H1 (cell line): ENCODE measurements around the gene UMOD. TPM values are rescaled to one million over a fixed set of nuclear protein-coding genes. Genes with fewer than 3 reads are reported as not detected.

Experiments used
- CTCF ChIA-PET: fragments of 300-600 bp; sonication (Branson Sonifier 250); formaldehyde crosslinking; loops from one replicate; lab custom pipeline; 2021; ENCODE audit not compliant: partially characterized antibody; lab: Charles Lee
- POLR2A ChIA-PET: fragments of 300-600 bp; sonication (Branson Sonifier 250); formaldehyde crosslinking; loops from one replicate; lab custom pipeline; 2021; ENCODE audit warnings: inconsistent platforms; ENCODE audit not compliant: partially characterized antibody; lab: Charles Lee
- DNase-seq, 2 experiments: peaks; one replicate each; pipeline versions ENCODE4 v3.0.0 to v3.0.0-alpha.2; 2010 to 2022; ENCODE audit warnings: low spot score in 2 of 2, low read depth in 1 of 2, mixed read lengths in 1 of 2
- FAIRE-seq: peaks from 2 replicates; lab custom pipeline; 2011; peaks lifted over from hg19 to GRCh38; lab: Jason Lieb, UNC
- H2AFZ ChIP-seq: 2 replicates; pipeline ENCODE4 v1.8.1; 2012; ENCODE audit warnings: low read length, inconsistent platforms
- H2AK5ac ChIP-seq: 2 replicates; pipeline ENCODE4 v1.6.1; 2013; ENCODE audit warnings: low read depth, low read length
- H2BK120ac ChIP-seq: replicated peaks from 2 replicates; pipeline ENCODE3; 2013; ENCODE audit warnings: low read depth, low read length, inconsistent platforms
- H2BK12ac ChIP-seq: 2 replicates; pipeline ENCODE4 v1.6.1; 2013; ENCODE audit warnings: low read depth, low read length
- H2BK15ac ChIP-seq: 2 replicates; pipeline ENCODE4 v1.6.1; 2013; ENCODE audit warnings: low read length
- H2BK20ac ChIP-seq: 2 replicates; pipeline ENCODE4 v1.6.1; 2013; ENCODE audit warnings: low read length
- H2BK5ac ChIP-seq: 2 replicates; pipeline ENCODE4 v1.6.1; 2013; ENCODE audit warnings: low read depth, low read length
- H3K14ac ChIP-seq: 2 replicates; pipeline ENCODE4 v1.6.1; 2013; ENCODE audit warnings: inconsistent platforms; ENCODE audit not compliant: insufficient read length
- H3K18ac ChIP-seq: 2 replicates; pipeline ENCODE4 v1.6.1; 2013; ENCODE audit warnings: low read length; ENCODE audit errors: extremely low read depth
- H3K23ac ChIP-seq: 2 replicates; pipeline ENCODE4 v1.6.1; 2013; ENCODE audit warnings: inconsistent platforms; ENCODE audit not compliant: insufficient read length
- H3K23me2 ChIP-seq: 2 replicates; pipeline ENCODE4 v1.6.1; 2013; ENCODE audit warnings: low read depth, low read length
- H3K27ac ChIP-seq: 2 replicates; pipeline ENCODE4 v1.6.1; 2011; ENCODE audit warnings: low read depth, low read length, inconsistent platforms
- H3K27me3 ChIP-seq, 4 experiments: replicated peaks in 1 of 4; 1 replicate in 1 of 4; 2 replicates in 3 of 4; pipeline versions ENCODE4 v1.6.1 to v1.8.1; 2011 to 2013; ENCODE audit warnings: low read length in 3 of 4, mild to moderate bottlenecking in 3 of 4, inconsistent platforms in 2 of 4, mixed read lengths in 2 of 4, moderate library complexity in 1 of 4; ENCODE audit not compliant: control insufficient read depth in 3 of 4, insufficient read depth in 3 of 4; ENCODE audit errors: extremely low read depth in 1 of 4
- H3K36me3 ChIP-seq, 4 experiments: 2 replicates each; pipeline versions ENCODE4 v1.6.1 to v1.8.1; 2011 to 2013; ENCODE audit warnings: mild to moderate bottlenecking in 4 of 4, low read length in 3 of 4, moderate library complexity in 2 of 4, control low read depth in 1 of 4, inconsistent platforms in 1 of 4; ENCODE audit not compliant: insufficient read depth in 4 of 4, control insufficient read depth in 2 of 4
- H3K4ac ChIP-seq: replicated peaks from 2 replicates; pipeline ENCODE3; 2013; ENCODE audit warnings: low read length, low read depth, mixed read lengths, inconsistent platforms; ENCODE audit not compliant: insufficient read length
- H3K4me1 ChIP-seq, 4 experiments: replicated peaks in 1 of 4; 1 replicate in 1 of 4; 2 replicates in 3 of 4; pipeline versions ENCODE4 v1.6.1 to v1.8.1; 2011 to 2013; ENCODE audit warnings: low read length in 3 of 4, inconsistent platforms in 2 of 4, mixed read lengths in 1 of 4; ENCODE audit not compliant: insufficient read depth in 4 of 4, control insufficient read depth in 3 of 4
- H3K4me2 ChIP-seq, 2 experiments: 2 replicates each; pipeline versions ENCODE4 v1.6.1 to v1.8.1; 2011 to 2013; ENCODE audit warnings: low read depth in 2 of 2, low read length in 2 of 2, control low read depth in 1 of 2, inconsistent platforms in 1 of 2, mild to moderate bottlenecking in 1 of 2; ENCODE audit not compliant: insufficient read depth in 1 of 2
- H3K4me3 ChIP-seq, 4 experiments: fragments of 200-600, 300-600 bp in 1 of 4; sonication (generic), shearing (Covaris generic), sonication (Bioruptor Twin) in 1 of 4; 2 replicates each; pipeline versions ENCODE4 v1.5.1 to v1.8.1; 2011 to 2016; ENCODE audit warnings: low read length in 4 of 4, low read depth in 3 of 4, control low read depth in 2 of 4, inconsistent platforms in 2 of 4, mild to moderate bottlenecking in 2 of 4, mixed read lengths in 1 of 4, moderate library complexity in 1 of 4; ENCODE audit not compliant: insufficient read depth in 2 of 4; ENCODE audit errors: extremely low read depth in 1 of 4
- H3K56ac ChIP-seq: replicated peaks from 2 replicates; pipeline ENCODE3; 2013; ENCODE audit warnings: low read depth, mild to moderate bottlenecking, mixed read lengths, low read length, inconsistent platforms; ENCODE audit not compliant: insufficient read length
- H3K79me1 ChIP-seq: 2 replicates; pipeline ENCODE4 v1.6.1; 2013; ENCODE audit warnings: low read depth, low read length, control low read depth
- H3K79me2 ChIP-seq, 2 experiments: 2 replicates each; pipeline versions ENCODE4 v1.6.1 to v1.8.1; 2012 to 2013; ENCODE audit warnings: low read length in 2 of 2, mild to moderate bottlenecking in 2 of 2, inconsistent platforms in 1 of 2; ENCODE audit not compliant: insufficient read depth in 2 of 2, control insufficient read depth in 1 of 2
- H3K9ac ChIP-seq, 4 experiments: replicated peaks in 1 of 4; 1 replicate in 1 of 4; 2 replicates in 3 of 4; pipeline versions ENCODE4 v1.6.1 to v1.8.1; 2011 to 2013; ENCODE audit warnings: low read depth in 3 of 4, low read length in 3 of 4, control low read depth in 2 of 4, mild to moderate bottlenecking in 2 of 4, moderate library complexity in 2 of 4, inconsistent platforms in 1 of 4; ENCODE audit errors: extremely low read depth in 1 of 4
- H3K9me3 ChIP-seq, 2 experiments: 2 replicates each; pipeline versions ENCODE4 v1.6.1 to v1.8.1; 2012 to 2013; ENCODE audit warnings: mild to moderate bottlenecking in 2 of 2, moderate library complexity in 2 of 2, control low read depth in 1 of 2, inconsistent platforms in 1 of 2, low read depth in 1 of 2, low read length in 1 of 2, mixed read lengths in 1 of 2; ENCODE audit not compliant: insufficient read depth in 2 of 2
- H4K20me1 ChIP-seq, 2 experiments: replicated peaks in 1 of 2; 2 replicates each; pipeline versions ENCODE3 to v1.8.1; 2011 to 2013; ENCODE audit warnings: inconsistent platforms in 2 of 2, low read length in 2 of 2, mild to moderate bottlenecking in 1 of 2; ENCODE audit not compliant: insufficient read depth in 2 of 2, control insufficient read depth in 1 of 2
- H4K5ac ChIP-seq: 2 replicates; pipeline ENCODE4 v1.6.1; 2013; ENCODE audit warnings: low read length, low read depth, mixed read lengths, inconsistent platforms; ENCODE audit not compliant: insufficient read length
- H4K8ac ChIP-seq: 2 replicates; pipeline ENCODE4 v1.8.0; 2013; ENCODE audit warnings: mild to moderate bottlenecking, moderate library complexity, low read length, inconsistent platforms; ENCODE audit not compliant: insufficient read depth; ENCODE audit errors: extremely low read depth
- H4K91ac ChIP-seq: replicated peaks from 2 replicates; pipeline ENCODE3; 2013; ENCODE audit warnings: low read length, mixed read lengths, inconsistent platforms; ENCODE audit not compliant: insufficient read length
- ATF3 ChIP-seq: IDR thresholded peaks from 2 replicates; pipeline ENCODE4 v1.6.1; 2011; ENCODE audit warnings: low read depth, mild to moderate bottlenecking, low read length; ENCODE audit not compliant: insufficient read depth
- BCL11A ChIP-seq, 2 experiments: IDR thresholded peaks; one replicate each; pipeline ENCODE4 v1.6.1; 2011; ENCODE audit warnings: low read depth in 2 of 2, low read length in 2 of 2, mild to moderate bottlenecking in 2 of 2
- BRCA1 ChIP-seq: IDR thresholded peaks from 2 replicates; pipeline ENCODE4 v1.6.1; 2012; ENCODE audit warnings: low read depth, low read length, improper control_type of control experiment
- CHD1 ChIP-seq: IDR thresholded peaks from 2 replicates; pipeline ENCODE4 v1.6.1; 2012; ENCODE audit warnings: low read depth, low read length, improper control_type of control experiment
- GABPA ChIP-seq: IDR thresholded peaks from 2 replicates; pipeline ENCODE4 v1.6.1; 2011; ENCODE audit warnings: mild to moderate bottlenecking, low read length, moderate library complexity, borderline replicate concordance; ENCODE audit not compliant: insufficient read depth
- GTF2F1 ChIP-seq: IDR thresholded peaks from 2 replicates; pipeline ENCODE4 v1.6.1; 2012; ENCODE audit warnings: low read depth, low read length, improper control_type of control experiment, borderline replicate concordance
- MAFK ChIP-seq: IDR thresholded peaks from 2 replicates; pipeline ENCODE4 v1.6.1; 2012; ENCODE audit warnings: low read depth, mild to moderate bottlenecking, improper control_type of control experiment, low read length
- RFX5 ChIP-seq: IDR thresholded peaks from 2 replicates; pipeline ENCODE4 v1.6.1; 2011; ENCODE audit warnings: low read depth, low read length, improper control_type of control experiment, borderline replicate concordance
- TAF7 ChIP-seq: optimal IDR thresholded peaks from 2 replicates; pipeline ENCODE3; 2011; ENCODE audit warnings: low read depth, mild to moderate bottlenecking, inconsistent platforms, low read length, moderate library complexity, borderline replicate concordance
- TBP ChIP-seq: IDR thresholded peaks from 2 replicates; pipeline ENCODE4 v1.6.1; 2011; ENCODE audit warnings: low read depth, low read length, improper control_type of control experiment
- USF2 ChIP-seq: IDR thresholded peaks from 2 replicates; pipeline ENCODE4 v1.6.1; 2011; ENCODE audit warnings: low read length, improper control_type of control experiment
- YY1 ChIP-seq: IDR thresholded peaks from 2 replicates; pipeline ENCODE4 v1.6.1; 2011; ENCODE audit warnings: low read depth, mild to moderate bottlenecking, low read length
- WGBS, 2 experiments: shearing (Covaris generic) in 1 of 2; methylation state at CpG; one replicate each; pipeline versions ENCODE4 v1.1.6 to v1.1.7; 2013 to 2015; ENCODE audit warnings: low lambda C conversion rate in 2 of 2, mixed read lengths in 2 of 2, inconsistent platforms in 1 of 2, low coverage in 1 of 2, missing lambda C conversion rate in 1 of 2; ENCODE audit not compliant: insufficient replicate concordance in 2 of 2, insufficient coverage in 1 of 2, insufficient read length in 1 of 2; ENCODE audit errors: extremely low coverage in 1 of 2, missing lambda C conversion rate in 1 of 2; 5-methylcytosine and 5-hydroxymethylcytosine counted together
- polyA plus RNA-seq, 7 experiments: library from polyadenylated mRNA; depleted of rRNA in 3 of 7; stranded (reverse) in 5 of 7; unstranded in 2 of 7; fragments of >200 nt in 5 of 7; fragments of 200-250 nt in 2 of 7; gene quantifications; 1 replicate in 5 of 7; 2 replicates in 1 of 7; 4 replicates in 1 of 7; pipeline versions ENCODE4 v1.2.1 to v1.2.3, GENCODE V29; 2011 to 2013; ENCODE audit warnings: missing spikeins in 2 of 7, mixed read lengths in 2 of 7
- total RNA-seq: library from RNA; stranded (reverse); fragmentation: NEBNext Ultra II Directional; extraction: Animal tissue kit (Norgen Biotek cat#: 25700); gene quantifications from 2 replicates; pipeline ENCODE4 v1.2.1, GENCODE V29; 2021

Gene UMOD
- total and polyA plus RNA-seq, 2 of the 8 experiments (the other 6 are each of a cell fraction or from before 2014, with no cell fraction given) = not detected

GRCh38 chr16:20316715-20317114, 35.8 kb downstream of the UMOD start:
- no peak overlapping the region for H2BK12ac ChIP-seq
- no peak overlapping the region for H4K5ac ChIP-seq
- 0 out of 4 replicates have a peak, but pooled peaks cover 0 to under 1% of the 10 kb centered on the region in 2 experiments for H3K9me3 ChIP-seq
- no peak overlapping the region for H3K14ac ChIP-seq
- H3K56ac ChIP-seq = no peak overlapping the region
- no peak overlapping the region for H2BK5ac ChIP-seq
- no peak overlapping the region for H3K4ac ChIP-seq
- no peak overlapping the region for H2AK5ac ChIP-seq
- TF ChIP-seq YY1 (no peak), BCL11A (IDR thresholded peaks at IDR 0.05; ENCODE audit: low read depth in 2 of 2, low read length in 2 of 2) (no peak), BRCA1 (no peak), ATF3 (no peak), USF2 (no peak), TAF7 (no peak), GABPA (no peak), TBP (no peak), CHD1 (no peak), GTF2F1 (no peak), MAFK (no peak), RFX5 (no peak)
- H3K36me3 ChIP-seq = no peaks in the 10 kb centered on the region
- DNase-seq (no peak), FAIRE-seq (no peak)
- H3K79me1 ChIP-seq = no peaks in the 10 kb centered on the region
- 59 to 79% methylated on average over 5 of the region's 5 CpGs for WGBS, 2 experiments
- ChIA-PET POLR2A (no interaction called here), CTCF (interaction anchor here (1.2 kb wide), 1 partner anchor 16 kb away, joined by 3 read pairs; no protein-coding TSS in a partner anchor)
- no peak overlapping the region for H3K4me2 ChIP-seq
- H3K9ac ChIP-seq = no peak overlapping the region
- H2BK120ac ChIP-seq = no peak overlapping the region
- no peak overlapping the region for H4K8ac ChIP-seq
- H3K27me3 ChIP-seq = no peaks in the 10 kb centered on the region; a peak in 1 of 7 replicates
- H2BK15ac ChIP-seq = no peak overlapping the region
- H3K23me2 ChIP-seq = no peaks in the 10 kb centered on the region
- no peak overlapping the region for H3K4me3 ChIP-seq
- H2BK20ac ChIP-seq = no peak overlapping the region
- no peak overlapping the region for H3K23ac ChIP-seq
- H3K27ac ChIP-seq = no peak overlapping the region
- H3K79me2 ChIP-seq = no peaks in the 10 kb centered on the region
- H3K4me1 ChIP-seq = no peaks in the 10 kb centered on the region
- H3K18ac ChIP-seq = no peak overlapping the region
- H4K20me1 ChIP-seq = no peaks in the 10 kb centered on the region
- H4K91ac ChIP-seq = no peak overlapping the region
- no peak overlapping the region for H2AFZ ChIP-seq
